ENCODE data around the gene CACNA1F.
A peak's percentile ranks its signal among the peaks of the same experiment; 100 is the strongest.
"Not testable (repeated sequence)": the region's sequence is repeated elsewhere in the genome, so short reads cannot be mapped to it uniquely, and the experiment has no call there.

Gene CACNA1F

GRCh38 chrX:49175435-49176274 lies 57.5 kb downstream of the CACNA1F start:
- DNase-seq (ENCODE audit: low spot score), result no peak

- DNase-seq (ENCODE audit: low spot score), result no peak
Measured at GRCh38 chrX:49174723-49175122, 58.4 kb downstream of the CACNA1F start.

GRCh38 chrX:49173544-49173943 lies 59.6 kb downstream of the CACNA1F start:
- DNase-seq (ENCODE audit: low spot score), result not testable (repeated sequence)

- DNase-seq (ENCODE audit: low spot score), result no peak
Measured at GRCh38 chrX:49172280-49172780, 60.8 kb downstream of the CACNA1F start.

GRCh38 chrX:49171752-49172279 lies 61.3 kb downstream of the CACNA1F start, which contains the start of gene PLP2:
Gene PLP2, plus strand, starts transcription at chrX:49171898. Its CDS starts 103 bp downstream, at chrX:49172001.
- no peak for DNase-seq (ENCODE audit: low spot score)

- DNase-seq (ENCODE audit: low spot score), result no peak
Measured at GRCh38 chrX:49167740-49168108, 65.4 kb downstream of the CACNA1F start.

GRCh38 chrX:49166914-49167739 lies 66.0 kb downstream of the CACNA1F start:
- DNase-seq (ENCODE audit: low spot score), result no peak

- DNase-seq (ENCODE audit: low spot score), result peak; percentile 55
Measured at GRCh38 chrX:49165901-49166881, 66.9 kb downstream of the CACNA1F start.

GRCh38 chrX:49164589-49165360 lies 68.4 kb downstream of the CACNA1F start:
- no peak for DNase-seq (ENCODE audit: low spot score)

GRCh38 chrX:49163555-49164419 lies 69.4 kb downstream of the CACNA1F start:
- DNase-seq (ENCODE audit: low spot score), result peak; percentile 68

- DNase-seq (ENCODE audit: low spot score), result no peak
Measured at GRCh38 chrX:49162620-49163019, 70.5 kb downstream of the CACNA1F start, which contains the start of gene MAGIX. Gene MAGIX, plus strand, starts transcription at chrX:49162758. Its CDS starts 132 bp downstream, at chrX:49162890.

GRCh38 chrX:49161632-49162031 lies 71.5 kb downstream of the CACNA1F start:
- DNase-seq (ENCODE audit: low spot score), result no peak

- no peak for DNase-seq (ENCODE audit: low spot score)
Measured at GRCh38 chrX:49160908-49161307, 72.2 kb downstream of the CACNA1F start.

- DNase-seq (ENCODE audit: low spot score), result no peak
Measured at GRCh38 chrX:49157194-49157593, 75.9 kb downstream of the CACNA1F start.

GRCh38 chrX:49155900-49156837 lies 77.0 kb downstream of the CACNA1F start:
- DNase-seq (ENCODE audit: low spot score), result peak; percentile 70

GRCh38 chrX:49155243-49155899 lies 77.8 kb downstream of the CACNA1F start:
- peak; percentile 53 for DNase-seq (ENCODE audit: low spot score)
